Endothelial cell of umbilical vein (primary cell): ENCODE results near the gene RIMBP2. TPM values are rescaled to one million over a fixed set of nuclear protein-coding genes. Genes with fewer than 3 reads are reported as not detected.

Experiments
- BruUV-seq: library from RNA; stranded (reverse); fragments of 400-500 nt; replicated peaks from 2 replicates; lab custom pipeline; 2021; lab: Mats Ljungman, UMichigan
- CTCF ChIA-PET: fragments of 300-600, 350-600 bp; sonication (Branson Sonifier 250); formaldehyde crosslinking; loops from one replicate; lab custom pipeline; 2021; ENCODE audit warnings: antibody characterized with exemption, inconsistent platforms; lab: Charles Lee
- POLR2A ChIA-PET: fragments of 300-600, 350-600 bp; sonication (Branson Sonifier 250); formaldehyde crosslinking; loops from one replicate; lab custom pipeline; 2021; ENCODE audit warnings: antibody characterized with exemption, inconsistent platforms; lab: Charles Lee
- DNase-seq: peaks from one replicate; pipeline ENCODE4 v3.0.0-alpha.2; 2011; ENCODE audit warnings: low read depth, low spot score
- FAIRE-seq: peaks from 2 replicates; lab custom pipeline; 2011; peaks lifted over from hg19 to GRCh38; lab: Jason Lieb, UNC
- H2AFZ ChIP-seq: 2 replicates; pipeline ENCODE4 v1.6.0; 2012; ENCODE audit warnings: low read depth, low read length, control low read depth, inconsistent platforms
- H3K27ac ChIP-seq: 2 replicates; pipeline ENCODE4 v1.5.1; 2011; ENCODE audit warnings: low read depth, mild to moderate bottlenecking, control low read depth, low read length, moderate library complexity; ENCODE audit not compliant: insufficient read depth
- H3K27me3 ChIP-seq, 2 experiments: 2 replicates each; pipeline versions ENCODE4 v1.6.0 to v1.6.1; 2011; ENCODE audit warnings: low read length in 2 of 2, mixed read lengths in 1 of 2; ENCODE audit not compliant: control insufficient read depth in 2 of 2, insufficient read depth in 2 of 2
- H3K36me3 ChIP-seq, 2 experiments: 2 replicates in 1 of 2; 3 replicates in 1 of 2; pipeline ENCODE4 v1.5.1; 2011; ENCODE audit warnings: low read length in 2 of 2, mild to moderate bottlenecking in 1 of 2, moderate library complexity in 1 of 2; ENCODE audit not compliant: control insufficient read depth in 2 of 2, insufficient read depth in 2 of 2; ENCODE audit errors: extremely low read depth in 1 of 2
- H3K4me1 ChIP-seq: 3 replicates; pipeline ENCODE4 v1.5.1; 2011; ENCODE audit warnings: mild to moderate bottlenecking, low read length; ENCODE audit not compliant: control insufficient read depth, insufficient read depth; ENCODE audit errors: extremely low read depth
- H3K4me2 ChIP-seq: 2 replicates; pipeline ENCODE4 v1.6.1; 2011; ENCODE audit warnings: low read length, control low read depth, mixed read lengths; ENCODE audit not compliant: insufficient read depth
- H3K4me3 ChIP-seq, 3 experiments: fragments of 200-600 bp in 1 of 3; sonication (generic), shearing (Covaris generic) in 1 of 3; replicated peaks in 1 of 3; 2 replicates each; pipeline ENCODE4 v1.5.1; 2011 to 2016; ENCODE audit warnings: control low read depth in 3 of 3, low read length in 3 of 3, mild to moderate bottlenecking in 2 of 3, inconsistent platforms in 1 of 3, low read depth in 1 of 3, moderate library complexity in 1 of 3; ENCODE audit not compliant: insufficient read depth in 1 of 3
- H3K79me2 ChIP-seq: 2 replicates; pipeline ENCODE4 v1.6.0; 2012; ENCODE audit warnings: low read length, inconsistent platforms; ENCODE audit not compliant: control insufficient read depth, insufficient read depth
- H3K9ac ChIP-seq: replicated peaks from 2 replicates; pipeline ENCODE3; 2011; ENCODE audit warnings: low read length, control low read depth; ENCODE audit not compliant: insufficient read depth; ENCODE audit errors: extremely low read depth
- H3K9me1 ChIP-seq: replicated peaks from 3 replicates; pipeline ENCODE4 v1.6.0; 2011; ENCODE audit warnings: mild to moderate bottlenecking, low read length; ENCODE audit not compliant: control insufficient read depth, insufficient read depth; ENCODE audit errors: extremely low read depth
- H3K9me3 ChIP-seq: replicated peaks from 2 replicates; pipeline ENCODE4 v1.5.1; 2012; ENCODE audit warnings: low read length, inconsistent platforms; ENCODE audit not compliant: control insufficient read depth, insufficient read depth
- H4K20me1 ChIP-seq: replicated peaks from 2 replicates; pipeline ENCODE3; 2011; ENCODE audit warnings: mild to moderate bottlenecking, low read length; ENCODE audit not compliant: control insufficient read depth, insufficient read depth; ENCODE audit errors: extremely low read depth
- CTCF ChIP-seq, 2 donors: IDR thresholded peaks; 1 replicate in 1 of 2; 2 replicates in 1 of 2; pipeline ENCODE4 v1.5.1; 2011; ENCODE audit warnings: low read length in 2 of 2, mild to moderate bottlenecking in 2 of 2, moderate library complexity in 2 of 2, control low read depth in 1 of 2, inconsistent platforms in 1 of 2, low read depth in 1 of 2; ENCODE audit not compliant: insufficient read depth in 1 of 2; ENCODE audit errors: extremely low read depth in 1 of 2
- EZH2 ChIP-seq: IDR thresholded peaks from 2 replicates; pipeline ENCODE4 v1.6.1; 2012; ENCODE audit warnings: borderline replicate concordance, low read depth, mild to moderate bottlenecking, moderate library complexity, low read length, inconsistent platforms; ENCODE audit not compliant: severe bottlenecking
- FOS ChIP-seq: IDR thresholded peaks from 2 replicates; pipeline ENCODE4 v1.6.1; 2011; ENCODE audit warnings: mild to moderate bottlenecking, low read length, moderate library complexity, borderline replicate concordance; ENCODE audit not compliant: insufficient read depth
- GATA2 ChIP-seq: IDR thresholded peaks from 2 replicates; pipeline ENCODE4 v1.7.0; 2011; ENCODE audit warnings: low read depth, mild to moderate bottlenecking, moderate library complexity, mixed read lengths, low read length; ENCODE audit not compliant: insufficient read length, insufficient read depth
- JUN ChIP-seq: IDR thresholded peaks from 2 replicates; pipeline ENCODE4 v1.6.1; 2011; ENCODE audit warnings: borderline replicate concordance, low read depth; ENCODE audit not compliant: insufficient read length, insufficient read depth
- MAX ChIP-seq: IDR thresholded peaks from 2 replicates; pipeline ENCODE4 v1.6.1; 2011; ENCODE audit not compliant: insufficient read depth, insufficient read length
- MYC ChIP-seq: IDR thresholded peaks from one replicate; pipeline ENCODE4 v1.6.1; 2011; ENCODE audit warnings: mild to moderate bottlenecking, low read depth, low read length
- POLR2A ChIP-seq: IDR thresholded peaks from 2 replicates; pipeline ENCODE4 v1.6.1; 2012; ENCODE audit warnings: low read depth, mild to moderate bottlenecking, control low read depth, low read length
- POLR2AphosphoS5 ChIP-seq: IDR thresholded peaks from 2 replicates; pipeline ENCODE4 v1.6.1; 2012; ENCODE audit warnings: low read depth, mild to moderate bottlenecking, control low read depth, low read length, moderate library complexity; ENCODE audit not compliant: insufficient read depth
- dilution Hi-C: fragments of 300-500 bp; cut with MboI; formaldehyde crosslinking; loops from one replicate; pipeline ENCODE4 v1.15.0; 2019; ENCODE audit warnings: low sequenced_read_pairs; ENCODE audit not compliant: extremely low pct_ligation_motif_present
- intact Hi-C: fragments of 100-400 bp; cut with micrococcal nuclease; formaldehyde crosslinking; loops from one replicate; pipeline ENCODE4 v1.10.0; 2022
- polyA plus RNA-seq, 4 experiments: library from polyadenylated mRNA; depleted of rRNA in 3 of 4; stranded (reverse) in 3 of 4; unstranded in 1 of 4; fragments of >200 nt; gene quantifications; 2 replicates each; pipeline versions ENCODE4 v1.2.1 to v1.2.3, GENCODE V29; 2011 to 2012; ENCODE audit warnings: missing spikeins in 1 of 4
- total RNA-seq: library from RNA; stranded (reverse); gene quantifications from 2 replicates; pipeline ENCODE4 v1.2.3, GENCODE V29; 2021

Gene RIMBP2
- total and polyA plus RNA-seq, 2 donors (not counting 3 experiments of a cell fraction or from before 2014, with no cell fraction given), result 0.04 TPM; not detected in 1

- dilution Hi-C loops, result no loop called here
- POLR2A ChIA-PET, result no interaction called here
- H3K36me3 ChIP-seq, result no peaks in the 10 kb centered on the region
- H3K4me1 ChIP-seq, result no peaks in the 10 kb centered on the region
- H4K20me1 ChIP-seq, result no peaks in the 10 kb centered on the region
- intact Hi-C loops, result no loop called here
- H2AFZ ChIP-seq, result no peak overlapping the region
- no peaks in the 10 kb centered on the region for H3K9me1 ChIP-seq
- no peak for DNase-seq
- H3K27ac ChIP-seq, result no peak overlapping the region
- CTCF ChIA-PET, result no interaction called here
- no peaks in the 10 kb centered on the region for H3K27me3 ChIP-seq
- no peak for FAIRE-seq
- H3K4me2 ChIP-seq, result no peak overlapping the region
- TF ChIP-seq CTCF (IDR thresholded peaks at IDR 0.05; ENCODE audit: extremely low read depth in 1 of 2, insufficient read depth in 1 of 2, low read depth in 1 of 2, low read length in 2 of 2), result no peak
- peaks cover 16% of the 10 kb centered on the region for H3K9me3 ChIP-seq
- H3K4me3 ChIP-seq, result no peak overlapping the region
- H3K9ac ChIP-seq, result no peak overlapping the region
- no TSS peak for BruUV-seq
- H3K79me2 ChIP-seq, result no peaks in the 10 kb centered on the region
These were observed 255.3 kb downstream of the RIMBP2 start for GRCh38 chr12:130460611-130461446.

- no TSS peak for BruUV-seq
- H3K9me1 ChIP-seq, result no peaks in the 10 kb centered on the region
- dilution Hi-C loops, result no loop called here
These were observed 256.2 kb downstream of the RIMBP2 start for GRCh38 chr12:130459916-130460315.

More at GRCh38 chr12:130459916-130460315, 256.2 kb downstream of the RIMBP2 start:
- H3K79me2 ChIP-seq, result no peaks in the 10 kb centered on the region
- H3K4me3 ChIP-seq, result no peak overlapping the region
- TF ChIP-seq POLR2AphosphoS5 (no peak), MAX (no peak), EZH2 (no peak), FOS (no peak), GATA2 (no peak), POLR2A (no peak), JUN (no peak), CTCF (IDR thresholded peaks at IDR 0.05; ENCODE audit: extremely low read depth in 1 of 2, insufficient read depth in 1 of 2, low read depth in 1 of 2, low read length in 2 of 2) (no peak), MYC (no peak)
- DNase-seq (no peak), FAIRE-seq (no peak)
- H3K9me3 ChIP-seq, result peaks cover 15% of the 10 kb centered on the region
- CTCF ChIA-PET, result no interaction called here
- H3K4me2 ChIP-seq, result no peak overlapping the region
- H2AFZ ChIP-seq, result no peak overlapping the region
- intact Hi-C loops, result no loop called here
- no peaks in the 10 kb centered on the region for H3K27me3 ChIP-seq
- no peaks in the 10 kb centered on the region for H3K4me1 ChIP-seq
- H3K36me3 ChIP-seq, result no peaks in the 10 kb centered on the region
- no peak overlapping the region for H3K27ac ChIP-seq
- H3K9ac ChIP-seq, result no peak overlapping the region
- H4K20me1 ChIP-seq, result no peaks in the 10 kb centered on the region
- POLR2A ChIA-PET, result no interaction called here
